A549 treated with CpdA at 1 μM for 4 hours (cell line): ENCODE measurements around the gene TTBK2. TPM values are rescaled to one million over a fixed set of nuclear protein-coding genes. Genes with fewer than 3 reads are reported as not detected.

Experiments
- total RNA-seq: library from RNA; stranded (reverse); fragments of 200-300 nt; extraction: Qiagen RNA extraction; gene quantifications from 5 replicates; pipeline ENCODE4 v1.2.3, GENCODE V29; 2022; ENCODE audit warnings: low read depth

TTBK2 gene
- total RNA-seq: 1.5 to 2.2 TPM (median 1.8 TPM) in 5 replicates

DNA sequence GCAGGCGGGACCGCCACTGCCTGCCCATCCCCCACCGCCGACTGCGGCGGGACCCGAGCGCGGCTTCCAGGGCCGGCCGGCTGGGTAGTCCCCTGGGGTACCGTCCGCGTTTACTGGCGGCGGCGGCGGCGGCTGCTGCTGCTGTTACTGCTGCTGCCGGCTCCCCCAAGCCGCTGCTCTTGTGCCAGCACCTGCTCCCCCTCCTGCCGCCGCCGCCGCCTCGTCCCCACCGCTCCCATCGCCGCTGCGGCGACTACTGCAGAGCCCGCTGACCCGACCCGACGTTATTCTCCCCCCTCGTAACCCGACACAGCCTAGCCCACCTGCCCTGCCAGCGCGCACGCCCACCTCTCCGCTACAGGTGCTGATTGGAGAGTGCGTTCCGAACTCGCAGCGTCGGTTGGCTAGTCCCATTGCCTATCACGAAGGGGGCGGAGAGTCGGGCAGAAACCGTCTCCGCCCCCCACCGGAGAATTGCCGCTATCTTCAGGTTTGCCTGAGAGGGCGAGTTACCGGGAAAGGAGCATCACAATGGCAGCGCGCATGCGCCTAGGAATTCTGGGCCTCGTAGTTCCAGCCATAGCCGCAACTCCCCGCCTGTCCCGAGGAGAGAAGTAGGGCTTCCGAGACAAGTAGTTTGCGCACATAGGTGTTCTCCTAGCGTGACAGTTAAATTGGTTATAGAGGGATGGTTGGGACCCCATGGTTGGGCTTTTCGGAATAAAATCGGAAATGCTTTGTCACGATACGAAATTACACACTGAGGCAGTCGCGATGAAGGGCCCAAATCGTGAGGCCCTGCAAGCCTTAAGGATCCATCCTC, at the start of gene TTBK2:
TSS of gene TTBK2 (minus strand) at position 260 of the 823 bp plus-strand sequence. CDS start 42,161 bp downstream, outside the sequence.

DNA sequence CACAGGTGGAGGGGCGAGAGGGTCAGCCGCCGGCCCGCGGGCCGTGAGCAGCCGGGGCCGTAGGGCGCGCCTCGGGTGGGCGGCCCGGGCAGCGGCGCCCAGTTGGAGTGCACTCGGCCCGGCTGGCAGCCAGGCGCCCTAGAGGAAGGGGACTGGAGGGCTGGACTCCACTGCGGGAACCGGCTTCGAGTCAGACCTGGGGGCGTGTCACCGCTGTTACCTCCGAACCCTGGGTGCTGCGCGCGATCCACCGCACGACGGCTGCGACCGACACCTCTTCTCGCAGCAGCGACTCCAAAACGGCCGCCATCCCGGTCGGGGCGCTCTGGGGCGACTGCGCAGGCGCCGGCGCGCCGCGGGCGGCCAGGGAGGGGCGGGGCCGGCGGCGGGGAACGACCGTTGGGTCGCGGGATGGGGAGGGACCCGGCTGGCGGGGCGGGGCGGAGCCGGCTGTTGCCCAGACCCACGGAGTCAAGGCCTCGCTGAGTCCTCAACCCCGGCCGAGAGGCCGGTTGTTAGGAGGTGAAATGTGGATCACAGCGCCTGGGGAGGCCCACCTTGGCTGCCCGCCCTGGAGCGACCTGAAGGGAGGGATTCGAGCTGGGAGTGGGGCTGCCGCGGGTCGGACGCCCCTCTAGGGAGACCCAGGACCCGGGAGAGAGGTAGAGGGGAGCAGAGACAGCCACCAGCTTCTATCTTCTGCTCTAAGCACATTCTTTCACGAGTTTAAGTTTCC, 183.6 kb downstream of the TTBK2 start, which contains the start of gene CDAN1:
TSS of gene CDAN1 (minus strand) at position 336 of the 736 bp plus-strand sequence. CDS start at position 310, 26 bp downstream.

Other genes starting within 250 kb of the TTBK2 start
- gene CDAN1, start 183.7 kb downstream of the TTBK2 start, total RNA-seq: 4.9 to 8.5 TPM (median 7.3 TPM) in 5 replicates
- 3.1 to 5.4 TPM (median 4.3 TPM) in 5 replicates for gene UBR1, start 185.3 kb upstream of the TTBK2 start, total RNA-seq
- gene TMEM62, start 212.8 kb upstream of the TTBK2 start, total RNA-seq: 7.9 to 9.2 TPM (median 8.4 TPM) in 5 replicates